Small intestine (tissue), 7 donors: ENCODE measurements around the gene TPCN2. TPM values are rescaled to one million over a fixed set of nuclear protein-coding genes. Genes with fewer than 3 reads are reported as not detected.

Experiments used
- DNase-seq, 2 donors: peaks; one replicate each; pipeline versions ENCODE4 v3.0.0 to v3.0.0-alpha.2; 2013
- FAIRE-seq: peaks from 2 replicates; lab custom pipeline; 2012; peaks lifted over from hg19 to GRCh38; lab: Jason Lieb, UNC
- H3K27ac ChIP-seq, 3 donors: one replicate each; pipeline ENCODE4 v1.5.1; 2013; ENCODE audit warnings: low read length in 2 of 3, mild to moderate bottlenecking in 2 of 3, control low read depth in 1 of 3, inconsistent platforms in 1 of 3, low read depth in 1 of 3, moderate library complexity in 1 of 3
- H3K27me3 ChIP-seq, 3 donors: one replicate each; pipeline ENCODE4 v1.6.1; 2013; ENCODE audit warnings: low read length in 3 of 3, inconsistent platforms in 1 of 3; ENCODE audit not compliant: control insufficient read depth in 3 of 3, insufficient read depth in 3 of 3
- H3K36me3 ChIP-seq, 3 donors: one replicate each; pipeline ENCODE4 v1.6.1; 2013; ENCODE audit warnings: low read length in 3 of 3, inconsistent platforms in 1 of 3, low read depth in 1 of 3, mild to moderate bottlenecking in 1 of 3, moderate library complexity in 1 of 3; ENCODE audit not compliant: control insufficient read depth in 3 of 3, insufficient read depth in 2 of 3
- H3K4me1 ChIP-seq, 3 donors: one replicate each; pipeline ENCODE4 v1.6.1; 2013; ENCODE audit warnings: low read length in 2 of 3, inconsistent platforms in 1 of 3, low read depth in 1 of 3, mild to moderate bottlenecking in 1 of 3, moderate library complexity in 1 of 3; ENCODE audit not compliant: control insufficient read depth in 3 of 3, insufficient read depth in 2 of 3
- H3K4me3 ChIP-seq, 3 donors: one replicate each; pipeline ENCODE4 v1.5.1; 2013; ENCODE audit warnings: low read length in 3 of 3, control low read depth in 1 of 3, inconsistent platforms in 1 of 3, low read depth in 1 of 3, mild to moderate bottlenecking in 1 of 3, moderate library complexity in 1 of 3
- H3K9me3 ChIP-seq, 2 donors: one replicate each; pipeline ENCODE4 v1.6.1; 2013; ENCODE audit warnings: low read depth in 1 of 2, low read length in 1 of 2; ENCODE audit not compliant: control insufficient read depth in 2 of 2, insufficient read depth in 1 of 2
- WGBS, 3 donors: extraction: QIAGEN DNeasy Blood & Tissue Kit; methylation state at CpG; one replicate each; pipeline ENCODE4 v1.1.7; 2013; 5-methylcytosine and 5-hydroxymethylcytosine counted together
- polyA plus RNA-seq, 4 donors: library from polyadenylated mRNA; stranded (reverse) in 3 of 4; unstranded in 1 of 4; fragments of 200-250 nt in 3 of 4; fragments of 120-200 nt in 1 of 4; gene quantifications; one replicate each; pipeline versions ENCODE4 v1.2.1 to v1.2.3, GENCODE V29; 2013
- donor health status: healthy with polysubstance abuse.
- donor health status: control.
- donor health status: control.
- donor health status: Bipolar disorder and iron deficiency.
- donor health status: healthy.

TPCN2 gene
- polyA plus RNA-seq, 4 donors = 11.1 to 32.8 (median 12.8) TPM

- Histone ChIP-seq H3K36me3 (peaks cover 0 to 9% (median 0%) of the 10 kb centered on the region in 3 donors), H3K4me3 (no peak overlapping the region), H3K9me3 (no peaks in the 10 kb centered on the region), H3K4me1 (peaks cover 0 to 31% (median 0%) of the 10 kb centered on the region in 3 donors), H3K27ac (peak overlapping the region in 1 of 3 donors; percentile 18), H3K27me3 (peaks cover 0 to 4% (median 2%) of the 10 kb centered on the region in 3 donors)
- WGBS, 3 donors = 74 to 80% (median 79%) methylated on average over 13 of the region's 13 CpGs
- FAIRE-seq = no peak
- DNase-seq = no peak
These were observed 46.0 kb upstream of the TPCN2 start for GRCh38 chr11:69002570-69003231.

- Histone ChIP-seq H3K27ac (no peak overlapping the region), H3K9me3 (no peaks in the 10 kb centered on the region), H3K4me3 (no peak overlapping the region), H3K27me3 (peaks cover 0 to 4% (median 2%) of the 10 kb centered on the region in 3 donors), H3K36me3 (peaks cover 0 to 10% (median 0%) of the 10 kb centered on the region in 3 donors), H3K4me1 (peaks cover 0 to 31% (median 0%) of the 10 kb centered on the region in 3 donors)
- FAIRE-seq (no peak), DNase-seq (no peak)
- 85 to 88% (median 86%) methylated on average over 9 of the region's 9 CpGs for WGBS, 3 donors
These were observed 45.3 kb upstream of the TPCN2 start for GRCh38 chr11:69003301-69003865.

GRCh38 chr11:69003866-69004367 lies 44.8 kb upstream of the TPCN2 start:
- 79 to 89% (median 84%) methylated on average over 20 of the region's 20 CpGs for WGBS, 3 donors
- H3K9me3 ChIP-seq = no peaks in the 10 kb centered on the region
- H3K27me3 ChIP-seq = peaks cover 0 to 4% (median 2%) of the 10 kb centered on the region in 3 donors
- no peak overlapping the region for H3K27ac ChIP-seq
- DNase-seq = no peak
- no peak overlapping the region for H3K4me3 ChIP-seq
- FAIRE-seq = no peak
- H3K4me1 ChIP-seq = peaks cover 0 to 31% (median 0%) of the 10 kb centered on the region in 3 donors
- H3K36me3 ChIP-seq = peaks cover 0 to 12% (median 0%) of the 10 kb centered on the region in 3 donors

- H3K4me3 ChIP-seq = no peak overlapping the region
- 69 to 85% (median 82%) methylated on average over 13 of the region's 13 CpGs for WGBS, 3 donors
- no peak for DNase-seq
- no peaks in the 10 kb centered on the region for H3K9me3 ChIP-seq
- H3K4me1 ChIP-seq = peaks cover 0 to 35% (median 0%) of the 10 kb centered on the region in 3 donors
- H3K27ac ChIP-seq = no peak overlapping the region
- FAIRE-seq = no peak
- H3K27me3 ChIP-seq = peaks cover 0 to 4% (median 2%) of the 10 kb centered on the region in 3 donors
- peaks cover 0 to 12% (median 0%) of the 10 kb centered on the region in 3 donors for H3K36me3 ChIP-seq
These were observed 44.1 kb upstream of the TPCN2 start for GRCh38 chr11:69004411-69005182.

GRCh38 chr11:69005183-69005630 lies 43.5 kb upstream of the TPCN2 start:
- Histone ChIP-seq H3K9me3 (no peaks in the 10 kb centered on the region), H3K4me1 (peaks cover 0 to 40% (median 0%) of the 10 kb centered on the region in 3 donors), H3K36me3 (peaks cover 0 to 13% (median 0%) of the 10 kb centered on the region in 3 donors), H3K27ac (no peak overlapping the region), H3K4me3 (no peak overlapping the region), H3K27me3 (peaks cover 0 to 4% (median 2%) of the 10 kb centered on the region in 3 donors)
- no peak for DNase-seq
- WGBS, 3 donors = 91 to 95% (median 95%) methylated on average over 26 to 27 of the region's 27 CpGs
- no peak for FAIRE-seq

- no peak for FAIRE-seq
- no peak for DNase-seq
These were observed 42.9 kb upstream of the TPCN2 start for GRCh38 chr11:69005631-69006368.

GRCh38 chr11:69006816-69007215 lies 41.9 kb upstream of the TPCN2 start:
- H3K9me3 ChIP-seq = no peaks in the 10 kb centered on the region
- DNase-seq = no peak
- 87 to 94% (median 91%) methylated on average over 12 of the region's 12 CpGs for WGBS, 3 donors
- H3K27me3 ChIP-seq = peaks cover 0 to 12% (median 5%) of the 10 kb centered on the region in 3 donors
- H3K27ac ChIP-seq = peak overlapping the region in 1 of 3 donors; percentile 96
- peaks cover 0 to 16% (median 0%) of the 10 kb centered on the region in 3 donors for H3K36me3 ChIP-seq
- no peak for FAIRE-seq
- no peak overlapping the region for H3K4me3 ChIP-seq
- peaks cover 0 to 54% (median 0%) of the 10 kb centered on the region in 3 donors for H3K4me1 ChIP-seq

More at GRCh38 chr11:69005631-69006368, 42.9 kb upstream of the TPCN2 start:
- Histone ChIP-seq H3K27me3 (peaks cover 0 to 7% (median 4%) of the 10 kb centered on the region in 3 donors), H3K27ac (no peak overlapping the region), H3K9me3 (no peaks in the 10 kb centered on the region), H3K4me3 (no peak overlapping the region), H3K36me3 (peaks cover 0 to 16% (median 0%) of the 10 kb centered on the region in 3 donors), H3K4me1 (peaks cover 0 to 46% (median 0%) of the 10 kb centered on the region in 3 donors)
- WGBS, 3 donors = 91 to 94% (median 93%) methylated on average over 44 to 48 of the region's 48 CpGs
